BLaER1 treated with 17β-estradiol and CSF1 and Interleukin-3, amounts not matched to agents 10 nM and 100 nM (cell line): ENCODE measurements around the gene NBAS.
"Not testable (repeated sequence)": the region's sequence is repeated elsewhere in the genome, so short reads cannot be mapped to it uniquely, and the experiment has no call there.

ENCODE experiments used
- H3K27ac ChIP-seq, 11 experiments: shearing (Covaris generic); formaldehyde crosslinking; 2 replicates each; pipeline ENCODE4 v1.8.1; 2022
- H3K27me3 ChIP-seq, 11 experiments: shearing (Covaris generic); formaldehyde crosslinking; 2 replicates each; pipeline ENCODE4 v1.8.1; 2022
- H3K36me3 ChIP-seq, 11 experiments: shearing (Covaris generic); formaldehyde crosslinking; 2 replicates each; pipeline ENCODE4 v1.8.1; 2022
- H3K4me1 ChIP-seq, 10 experiments: shearing (Covaris generic); formaldehyde crosslinking; 2 replicates each; pipeline ENCODE4 v1.8.1; 2022
- H3K4me2 ChIP-seq, 11 experiments: shearing (Covaris generic); formaldehyde crosslinking; 2 replicates each; pipeline ENCODE4 v1.8.1; 2022
- H3K4me3 ChIP-seq, 10 experiments: shearing (Covaris generic); formaldehyde crosslinking; 2 replicates each; pipeline ENCODE4 v1.8.1; 2022
- H3K9ac ChIP-seq, 11 experiments: shearing (Covaris generic); formaldehyde crosslinking; 2 replicates each; pipeline ENCODE4 v1.8.1; 2022
- H3K9me3 ChIP-seq, 11 experiments: shearing (Covaris generic); formaldehyde crosslinking; replicated peaks in 1 of 11; 2 replicates each; pipeline ENCODE4 v1.8.1; 2022
- H4K20me1 ChIP-seq, 11 experiments: shearing (Covaris generic); formaldehyde crosslinking; 2 replicates each; pipeline ENCODE4 v1.8.1; 2022
- Cebpa-rat ChIP-seq, 11 experiments: shearing (Covaris generic); IDR thresholded peaks; 2 replicates each; pipeline ENCODE4 v1.8.1; 2022

NBAS gene

DNA sequence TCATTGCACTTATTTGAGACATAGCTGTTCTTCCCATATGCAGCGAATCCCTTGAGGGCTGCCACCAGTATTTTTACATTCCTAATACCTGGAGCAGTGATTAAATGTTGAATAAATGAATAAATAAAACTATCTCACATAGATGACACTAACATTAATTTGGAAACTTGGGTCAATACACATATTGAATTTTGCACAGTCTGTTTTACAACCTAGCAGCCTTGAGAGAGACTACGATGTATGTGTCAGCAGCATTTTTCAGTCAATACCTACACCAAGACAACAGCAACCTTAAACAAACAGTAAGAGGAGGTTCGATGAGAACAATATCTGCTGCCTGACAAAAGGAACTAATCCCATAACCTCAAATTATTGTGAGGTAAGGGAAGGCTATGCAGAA is 53.4 kb downstream of the NBAS start:
- TF ChIP-seq Cebpa-rat (IDR thresholded peaks at IDR 0.05), result no peak
- peaks cover 47 to 94% (median 66%) of the 10 kb centered on the region in 11 experiments for H3K36me3 ChIP-seq

DNA sequence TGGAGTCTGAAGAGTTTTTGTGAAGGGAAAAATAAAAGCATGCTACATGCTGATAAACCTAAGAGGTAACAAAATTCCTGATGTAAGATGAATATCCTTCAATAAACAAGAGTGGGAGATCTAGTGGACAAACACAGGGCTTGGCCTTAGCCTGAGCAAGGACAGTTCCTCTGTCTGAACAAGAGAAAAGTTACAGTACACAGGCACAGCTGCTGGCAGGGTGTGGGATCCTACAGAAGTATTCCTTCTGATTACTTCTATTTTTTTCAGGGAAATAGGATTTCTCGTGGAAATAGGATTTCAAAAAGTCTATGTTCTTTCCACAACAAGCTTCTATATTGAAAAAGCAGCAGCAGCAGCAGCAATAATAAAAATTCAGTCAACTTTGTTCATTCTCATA is 54.1 kb downstream of the NBAS start:
- Histone ChIP-seq H4K20me1 (no peaks in the 10 kb centered on the region), H3K4me2 (no peak overlapping the region), H3K9me3 (no peaks in the 10 kb centered on the region), H3K4me3 (no peak overlapping the region), H3K27ac (no peak overlapping the region), H3K4me1 (no peaks in the 10 kb centered on the region), H3K27me3 (no peaks in the 10 kb centered on the region), H3K9ac (no peak overlapping the region), H3K36me3 (peaks cover 46 to 94% (median 66%) of the 10 kb centered on the region in 11 experiments)
- TF ChIP-seq Cebpa-rat (IDR thresholded peaks at IDR 0.05), result no peak

More for the DNA sequence above, 53.4 kb downstream of the NBAS start:
- H3K27ac ChIP-seq, result no peak overlapping the region
- no peaks in the 10 kb centered on the region for H3K9me3 ChIP-seq
- H3K4me1 ChIP-seq, result no peaks in the 10 kb centered on the region
- no peaks in the 10 kb centered on the region for H3K27me3 ChIP-seq
- no peak overlapping the region for H3K9ac ChIP-seq
- H3K4me3 ChIP-seq, result no peak overlapping the region
- H4K20me1 ChIP-seq, result no peaks in the 10 kb centered on the region
- H3K4me2 ChIP-seq, result no peak overlapping the region

DNA sequence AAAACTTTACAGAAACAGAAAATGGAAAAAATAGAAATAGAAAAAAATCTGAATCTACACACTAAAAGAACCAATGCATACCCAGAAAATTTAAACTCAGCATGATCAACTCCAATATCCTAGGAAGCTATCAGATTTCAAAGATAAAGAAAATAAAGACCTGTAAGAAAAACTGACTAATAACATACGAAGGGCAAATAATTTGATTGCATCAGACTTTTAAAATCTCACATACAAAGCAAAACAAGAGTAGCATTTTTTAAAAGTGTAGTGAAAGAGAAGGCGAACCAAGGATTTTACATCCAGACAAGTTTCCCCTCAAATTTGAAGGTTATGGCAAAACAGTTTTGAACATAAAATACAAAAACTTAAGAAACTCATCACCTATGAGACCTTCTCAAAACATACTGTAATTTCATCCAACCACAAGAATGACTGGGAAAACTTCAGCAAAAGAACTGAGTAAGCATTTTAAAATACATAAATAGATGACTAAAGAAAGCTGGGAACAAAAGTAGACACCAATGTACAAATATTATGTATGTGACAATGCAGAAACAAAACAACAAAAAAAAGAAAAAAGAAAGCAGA is 54.8 kb downstream of the NBAS start:
- Histone ChIP-seq H3K9ac (no peak overlapping the region), H3K9me3 (no peaks in the 10 kb centered on the region), H3K4me3 (no peak overlapping the region), H3K27ac (no peak overlapping the region), H3K27me3 (no peaks in the 10 kb centered on the region), H3K4me1 (no peaks in the 10 kb centered on the region), H4K20me1 (no peaks in the 10 kb centered on the region), H3K36me3 (peaks cover 51 to 94% (median 67%) of the 10 kb centered on the region in 11 experiments), H3K4me2 (no peak overlapping the region)
- TF ChIP-seq Cebpa-rat (IDR thresholded peaks at IDR 0.05), result no peak

DNA sequence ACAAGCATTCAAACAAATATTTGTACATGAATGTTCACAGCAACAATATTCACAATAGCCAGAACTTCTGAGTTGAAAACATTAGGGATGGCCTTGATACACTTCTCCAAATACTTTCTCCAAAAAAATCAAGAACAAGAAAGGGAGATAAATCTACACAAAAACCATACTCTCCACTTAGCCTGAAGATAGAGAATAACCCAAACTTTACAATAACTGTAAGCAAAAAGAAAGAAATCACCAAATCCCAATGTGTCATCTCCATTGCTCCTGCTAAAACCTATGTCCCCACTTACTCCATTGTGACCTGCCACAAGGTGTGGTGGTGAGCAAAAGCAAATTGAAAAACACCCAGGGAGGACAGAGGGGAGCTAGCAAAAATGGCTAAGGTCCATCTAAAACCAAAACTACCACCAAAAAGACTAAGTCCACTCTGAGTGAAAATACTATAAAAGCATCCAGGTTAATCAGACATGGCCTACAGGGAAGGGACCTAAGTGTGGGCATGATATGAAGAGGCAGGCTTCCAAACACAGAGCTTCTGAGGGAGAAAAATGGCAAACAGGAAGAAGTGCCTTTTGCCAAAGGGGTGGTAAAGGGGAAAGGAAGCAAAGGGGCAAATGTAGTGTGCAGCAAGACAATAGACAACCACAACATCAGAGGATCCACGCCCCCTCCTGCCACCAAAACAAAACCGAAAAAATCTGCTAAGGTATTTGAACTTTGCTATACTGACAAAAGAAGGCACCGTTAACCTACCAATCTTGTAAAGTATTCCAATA is 56.1 kb downstream of the NBAS start:
- peaks cover 46 to 94% (median 67%) of the 10 kb centered on the region in 11 experiments for H3K36me3 ChIP-seq
- no peaks in the 10 kb centered on the region for H4K20me1 ChIP-seq
- no peak for TF ChIP-seq Cebpa-rat (IDR thresholded peaks at IDR 0.05)
- no peak overlapping the region for H3K9ac ChIP-seq
- H3K4me3 ChIP-seq, result no peak overlapping the region
- H3K9me3 ChIP-seq, result peaks cover 0 to 10% (median 0%) of the 10 kb centered on the region in 11 experiments; a peak in 3 of 22 replicates
- H3K27ac ChIP-seq, result no peak overlapping the region
- no peak overlapping the region for H3K4me2 ChIP-seq
- no peaks in the 10 kb centered on the region for H3K27me3 ChIP-seq
- no peaks in the 10 kb centered on the region for H3K4me1 ChIP-seq

DNA sequence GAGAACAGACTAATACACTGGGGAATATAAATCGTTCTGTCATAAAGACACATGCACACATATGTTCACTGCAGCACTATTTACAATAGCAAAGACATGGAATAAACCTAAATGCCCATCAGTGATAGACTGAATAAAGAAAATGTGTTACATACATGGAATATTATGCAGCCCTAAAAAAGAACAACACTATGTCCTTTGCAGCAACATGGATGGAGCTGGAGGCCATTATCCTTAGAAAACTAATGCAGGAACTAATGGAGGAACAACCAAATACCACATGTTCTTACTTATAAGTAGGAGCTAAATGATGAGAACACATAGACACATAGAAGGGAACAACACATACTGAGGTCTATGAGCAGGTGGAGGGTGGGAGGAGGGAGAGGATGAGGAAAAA is 61.9 kb downstream of the NBAS start:
- peaks cover 43 to 93% (median 64%) of the 10 kb centered on the region in 11 experiments for H3K36me3 ChIP-seq
- H3K9ac ChIP-seq, H3K27me3 ChIP-seq, H3K4me2 ChIP-seq, H4K20me1 ChIP-seq, H3K27ac ChIP-seq, H3K4me1 ChIP-seq: not testable (repeated sequence)
- H3K4me3 ChIP-seq, result 0 out of 20 replicates have a peak overlapping the region, but pooled peaks of 1 of the 10 experiments have one; percentile 3
- peaks cover 11 to 31% (median 15%) of the 10 kb centered on the region in 11 experiments for H3K9me3 ChIP-seq

DNA sequence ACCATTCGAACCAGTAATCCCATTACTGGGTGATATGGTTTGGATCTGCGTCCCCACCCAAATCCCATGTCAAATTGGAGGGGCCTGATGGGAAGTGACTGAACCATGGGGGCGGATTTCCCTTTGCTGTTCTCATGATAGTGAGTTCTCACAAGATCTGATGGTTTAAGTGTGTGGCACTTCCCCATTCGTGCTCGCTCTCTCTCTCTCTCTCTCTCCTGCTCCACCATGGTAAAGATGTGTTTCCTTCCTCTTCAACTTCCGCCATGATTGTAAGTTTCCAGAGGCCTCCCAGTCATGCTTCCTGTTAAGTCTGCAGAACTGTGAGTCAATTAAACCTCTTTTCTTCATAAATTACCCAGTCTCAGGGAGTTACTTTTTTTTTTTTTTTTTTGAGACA is 62.6 kb downstream of the NBAS start:
- Histone ChIP-seq H3K9me3 (peaks cover 11 to 31% (median 15%) of the 10 kb centered on the region in 11 experiments), H3K27ac (no peak overlapping the region), H3K9ac (no peak overlapping the region), H3K4me1 (no peaks in the 10 kb centered on the region), H3K4me3 (no peak overlapping the region), H3K36me3 (peaks cover 38 to 92% (median 58%) of the 10 kb centered on the region in 11 experiments), H3K4me2 (no peak overlapping the region), H3K27me3 (no peaks in the 10 kb centered on the region), H4K20me1 (no peaks in the 10 kb centered on the region)
- no peak for TF ChIP-seq Cebpa-rat (IDR thresholded peaks at IDR 0.05)

DNA sequence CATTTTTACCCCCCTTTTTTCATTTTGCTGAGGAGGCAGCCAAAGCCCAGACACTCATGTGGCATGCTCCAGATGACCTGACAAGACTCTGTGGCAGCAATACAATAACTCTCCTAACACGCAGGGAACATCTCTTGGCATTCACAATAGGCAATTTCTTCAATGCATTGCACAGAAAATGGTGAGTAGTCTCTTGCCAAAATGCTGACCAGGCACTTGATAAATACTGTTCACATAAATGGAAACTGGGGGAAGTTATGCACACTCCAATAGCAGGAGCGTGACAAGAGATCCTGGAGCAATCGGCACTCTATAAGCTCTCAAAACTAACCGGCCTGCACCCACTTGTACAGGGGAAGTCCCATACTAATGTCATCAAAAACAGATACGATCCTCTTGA is 66.3 kb downstream of the NBAS start:
- no peak overlapping the region for H3K4me2 ChIP-seq
- H3K27me3 ChIP-seq, result no peaks in the 10 kb centered on the region
- H3K9ac ChIP-seq, result no peak overlapping the region
- H3K4me1 ChIP-seq, result no peaks in the 10 kb centered on the region
- no peak overlapping the region for H3K27ac ChIP-seq
- no peaks in the 10 kb centered on the region for H4K20me1 ChIP-seq
- no peak overlapping the region for H3K4me3 ChIP-seq
- no peak for TF ChIP-seq Cebpa-rat (IDR thresholded peaks at IDR 0.05)
- peaks cover 11 to 21% (median 14%) of the 10 kb centered on the region in 11 experiments for H3K9me3 ChIP-seq
- H3K36me3 ChIP-seq, result peaks cover 26 to 89% (median 38%) of the 10 kb centered on the region in 11 experiments

DNA sequence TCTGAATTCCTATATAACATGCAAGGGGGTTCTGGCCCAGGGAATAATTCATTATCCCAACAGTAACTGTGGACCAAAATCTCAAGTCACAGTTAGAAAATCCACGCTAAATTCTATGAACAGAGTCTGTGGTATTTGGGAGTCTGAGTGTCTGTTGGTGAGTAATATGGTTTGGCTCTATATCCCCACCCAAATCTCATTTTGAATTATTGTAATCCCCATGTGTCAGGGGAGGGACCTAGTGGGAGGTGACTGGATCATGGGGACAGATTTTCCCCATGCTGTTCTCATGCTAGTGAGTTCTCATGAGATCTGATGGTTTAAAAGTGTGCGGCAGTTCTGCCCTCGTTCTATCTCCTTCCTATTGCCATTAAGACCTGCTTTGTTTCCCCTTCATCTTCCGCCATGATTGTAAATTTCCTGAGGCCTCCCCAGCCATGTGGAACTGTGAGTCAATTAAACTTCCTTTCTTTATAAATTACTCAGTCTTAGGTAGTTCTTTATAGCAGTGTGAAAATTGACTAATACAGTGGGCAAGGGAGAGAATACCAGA is 68.3 kb downstream of the NBAS start:
- H3K36me3 ChIP-seq, result peaks cover 13 to 92% (median 35%) of the 10 kb centered on the region in 11 experiments
- no peak overlapping the region for H3K27ac ChIP-seq
- TF ChIP-seq Cebpa-rat (IDR thresholded peaks at IDR 0.05), result no peak
- H3K27me3 ChIP-seq, result no peaks in the 10 kb centered on the region
- H3K4me1 ChIP-seq, result no peaks in the 10 kb centered on the region
- no peaks in the 10 kb centered on the region for H4K20me1 ChIP-seq
- H3K9me3 ChIP-seq, result peaks cover 0 to under 1% (median 0%) of the 10 kb centered on the region in 11 experiments; a peak in 3 of 22 replicates
- no peak overlapping the region for H3K4me3 ChIP-seq
- H3K4me2 ChIP-seq, result no peak overlapping the region
- no peak overlapping the region for H3K9ac ChIP-seq

DNA sequence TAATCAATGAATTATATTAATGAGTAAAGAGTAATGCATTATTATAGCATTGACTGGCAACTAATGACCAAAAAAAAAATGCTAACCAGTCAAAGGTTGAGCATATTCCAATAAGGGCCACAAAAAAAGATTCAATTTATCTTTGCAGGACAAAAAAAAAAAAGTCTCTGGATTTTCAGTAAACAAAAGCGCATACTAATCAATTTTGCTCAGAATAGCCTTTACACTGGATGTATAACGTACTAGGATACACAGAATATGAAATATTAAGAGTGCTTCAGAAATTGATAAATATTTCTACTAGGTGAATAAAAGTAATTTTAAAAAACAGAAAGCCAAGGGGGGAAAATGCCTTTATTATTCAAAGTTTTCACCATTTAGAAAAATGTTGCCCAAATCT is 74.4 kb downstream of the NBAS start:
- TF ChIP-seq Cebpa-rat (IDR thresholded peaks at IDR 0.05), result no peak
- no peak overlapping the region for H3K27ac ChIP-seq
- no peak overlapping the region for H3K9ac ChIP-seq
- H3K9me3 ChIP-seq, result peaks cover 0 to 6% (median 0%) of the 10 kb centered on the region in 11 experiments; a peak in 5 of 22 replicates
- no peaks in the 10 kb centered on the region for H3K27me3 ChIP-seq
- no peak overlapping the region for H3K4me2 ChIP-seq
- H3K4me3 ChIP-seq, result no peak overlapping the region
- no peaks in the 10 kb centered on the region for H3K4me1 ChIP-seq
- H3K36me3 ChIP-seq, result peaks cover 33 to 94% (median 57%) of the 10 kb centered on the region in 11 experiments
- H4K20me1 ChIP-seq, result no peaks in the 10 kb centered on the region
